Spinal cord (tissue), 10 donors: ENCODE data around the gene STX8. TPM values are rescaled to one million over a fixed set of nuclear protein-coding genes. Genes with fewer than 3 reads are reported as not detected.
A peak's percentile ranks its signal among the peaks of the same experiment; 100 is the strongest.
"Not testable (repeated sequence)": the region's sequence is repeated elsewhere in the genome, so short reads cannot be mapped to it uniquely, and the experiment has no call there.

ENCODE experiments used
- DNase-seq, 6 donors: peaks; one replicate each; pipeline versions ENCODE4 v3.0.0 to v3.0.0-alpha.2; 2013 to 2015; ENCODE audit warnings: low spot score in 6 of 6, low read depth in 4 of 6
- H3K27ac ChIP-seq: one replicate; pipeline ENCODE4 v1.5.1; 2013; ENCODE audit warnings: low read depth, low read length, control low read depth
- H3K27me3 ChIP-seq: one replicate; pipeline ENCODE4 v1.6.1; 2013; ENCODE audit warnings: low read length; ENCODE audit not compliant: control insufficient read depth, insufficient read depth
- H3K36me3 ChIP-seq: one replicate; pipeline ENCODE4 v1.6.1; 2013; ENCODE audit warnings: low read length; ENCODE audit not compliant: control insufficient read depth, insufficient read depth
- H3K4me1 ChIP-seq: one replicate; pipeline ENCODE4 v1.6.1; 2013; ENCODE audit warnings: low read length; ENCODE audit not compliant: control insufficient read depth, insufficient read depth
- H3K4me3 ChIP-seq: one replicate; pipeline ENCODE4 v1.5.1; 2013; ENCODE audit warnings: low read depth, low read length, control low read depth
- H3K9me3 ChIP-seq: one replicate; pipeline ENCODE4 v1.6.1; 2013; ENCODE audit warnings: low read length; ENCODE audit not compliant: control insufficient read depth, insufficient read depth
- WGBS: methylation state at CpG from one replicate; pipeline ENCODE4 v1.1.5; 2013; ENCODE audit warnings: missing lambda C conversion rate; ENCODE audit not compliant: insufficient coverage; 5-methylcytosine and 5-hydroxymethylcytosine counted together
- polyA plus RNA-seq, 2 donors: library from polyadenylated mRNA; unstranded; fragments of 120-200 nt; gene quantifications; one replicate each; pipeline ENCODE4 v1.2.1, GENCODE V29; 2013; ENCODE audit not compliant: insufficient read length in 2 of 2
- total RNA-seq, 2 donors: library from RNA; depleted of rRNA in 1 of 2; stranded (reverse); fragments of 120-200 nt in 1 of 2; fragments of >200 nt in 1 of 2; gene quantifications; one replicate each; pipeline versions ENCODE4 v1.2.3 to v1.2.4, GENCODE V29; 2013 to 2014
- donor health status: healthy.

Gene STX8
- total and polyA plus RNA-seq, 4 donors: 55.5 to 89.2 (median 63.2) TPM

DNA sequence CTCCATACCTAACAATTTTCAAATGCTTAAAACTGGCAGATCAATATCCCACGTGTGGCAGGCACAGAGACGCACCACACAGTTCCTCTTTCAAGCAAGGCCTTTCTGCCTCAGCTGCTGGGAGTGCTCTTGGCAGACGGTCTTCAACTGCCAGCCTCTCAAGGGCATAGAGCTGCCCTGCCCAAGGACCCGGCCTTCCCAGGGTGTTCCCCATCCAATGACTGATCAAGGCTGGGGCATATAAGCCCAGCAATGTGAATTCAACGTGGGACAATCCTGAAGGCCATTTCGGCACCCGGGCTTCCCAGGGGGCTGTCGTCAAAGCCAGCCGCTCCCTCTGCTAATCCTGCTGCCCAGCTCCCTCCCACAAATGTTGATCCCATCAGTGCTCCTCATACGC is 107.1 kb downstream of the STX8 start:
- Histone ChIP-seq H3K27me3 (no peaks in the 10 kb centered on the region), H3K4me3 (no peak overlapping the region), H3K4me1 (peaks cover 16% of the 10 kb centered on the region), H3K27ac (no peak overlapping the region), H3K9me3 (no peaks in the 10 kb centered on the region), H3K36me3 (no peaks in the 10 kb centered on the region)
- 64% methylated on average over 6 of the region's 10 CpGs for WGBS
- DNase-seq: no peak

DNA sequence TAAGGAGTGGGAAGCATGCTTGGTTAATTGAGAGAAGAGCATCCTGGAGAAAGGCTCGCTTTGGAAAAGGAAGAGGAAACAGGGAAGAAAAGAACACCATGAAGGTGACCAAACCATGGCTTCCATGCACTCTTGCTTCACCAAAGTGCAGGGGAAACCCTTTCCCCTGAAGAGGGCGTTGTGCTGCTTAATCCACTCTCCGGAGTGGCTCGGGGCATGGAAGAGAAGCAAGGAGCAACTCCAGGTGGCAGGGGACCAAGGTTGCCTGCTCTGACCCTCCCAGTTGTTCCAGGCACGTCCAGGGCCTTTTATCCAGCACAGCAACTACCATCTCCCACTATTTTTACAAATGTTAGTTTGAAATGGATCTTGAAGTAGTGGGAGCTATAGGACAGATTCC is 108.1 kb downstream of the STX8 start:
- no peak for DNase-seq
- no peaks in the 10 kb centered on the region for H3K36me3 ChIP-seq
- H3K4me1 ChIP-seq: peaks cover 16% of the 10 kb centered on the region
- H3K27me3 ChIP-seq: no peaks in the 10 kb centered on the region
- H3K9me3 ChIP-seq: no peaks in the 10 kb centered on the region
- 72% methylated on average over 4 of the region's 5 CpGs for WGBS
- H3K4me3 ChIP-seq: no peak overlapping the region
- H3K27ac ChIP-seq: no peak overlapping the region

DNA sequence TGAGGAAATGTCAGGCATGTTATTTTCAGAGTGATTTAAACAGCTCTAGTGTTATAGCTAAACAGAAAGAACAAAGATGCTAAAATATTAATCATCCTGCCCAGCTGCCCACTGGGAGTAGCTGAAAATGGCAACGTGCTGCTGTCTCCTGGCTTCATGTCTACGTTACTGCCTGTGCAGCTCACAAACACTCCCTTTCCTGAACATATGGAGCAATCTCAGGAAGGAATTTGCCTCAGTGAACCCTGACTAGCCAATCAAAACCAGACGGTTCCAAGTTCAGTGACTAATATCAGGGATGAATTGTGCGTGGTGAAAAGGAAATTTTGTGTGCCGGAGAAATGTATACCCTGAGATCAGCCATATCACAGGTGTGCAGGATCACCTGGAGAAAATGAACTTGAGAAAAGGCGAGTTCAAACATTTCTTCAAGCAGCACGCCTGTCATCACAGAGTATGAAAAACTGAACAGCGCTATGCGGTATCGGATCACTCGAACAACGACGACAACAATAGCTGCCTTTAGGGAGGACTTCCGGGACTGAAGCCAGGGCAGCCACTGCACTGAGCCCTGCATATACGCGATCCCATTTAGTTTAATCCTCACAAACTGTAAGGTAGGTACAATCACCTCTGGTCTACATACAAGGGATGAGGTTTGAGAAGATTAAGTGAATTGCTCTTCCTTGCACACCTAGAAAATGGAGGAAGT is 110.3 kb downstream of the STX8 start:
- H3K4me3 ChIP-seq: no peak overlapping the region
- WGBS: 79% methylated on average over 11 of the region's 16 CpGs

GRCh38 chr17:9457005-9457404 is 118.6 kb downstream of the STX8 start:
- Histone ChIP-seq H3K4me1 (no peaks in the 10 kb centered on the region), H3K27me3 (no peaks in the 10 kb centered on the region), H3K9me3 (no peaks in the 10 kb centered on the region), H3K27ac (no peak overlapping the region), H3K36me3 (no peaks in the 10 kb centered on the region), H3K4me3 (no peak overlapping the region)
- DNase-seq: no peak
- 93% methylated on average over 5 of the region's 6 CpGs for WGBS

More for the DNA sequence above, 110.3 kb downstream of the STX8 start:
- Histone ChIP-seq H3K36me3 (no peaks in the 10 kb centered on the region), H3K27ac (no peak overlapping the region), H3K9me3 (no peaks in the 10 kb centered on the region), H3K27me3 (no peaks in the 10 kb centered on the region), H3K4me1 (peaks cover 16% of the 10 kb centered on the region)
- peak in 1 of 6 donors; percentile 83 for DNase-seq

GRCh38 chr17:9456330-9456729 is 119.3 kb downstream of the STX8 start:
- no CpG with 5 or more reads among the region's 1 CpG for WGBS
- DNase-seq: no peak
- Histone ChIP-seq H3K36me3 (no peaks in the 10 kb centered on the region), H3K27me3 (no peaks in the 10 kb centered on the region), H3K9me3 (no peaks in the 10 kb centered on the region), H3K27ac (no peak overlapping the region), H3K4me1 (no peaks in the 10 kb centered on the region), H3K4me3 (no peak overlapping the region)

GRCh38 chr17:9451934-9452333 is 123.7 kb downstream of the STX8 start:
- no CpG with 5 or more reads among the region's 1 CpG for WGBS
- no peaks in the 10 kb centered on the region for H3K9me3 ChIP-seq
- no peak overlapping the region for H3K4me3 ChIP-seq
- no peak for DNase-seq
- H3K36me3 ChIP-seq: no peaks in the 10 kb centered on the region
- H3K27me3 ChIP-seq: no peaks in the 10 kb centered on the region
- H3K27ac ChIP-seq: no peak overlapping the region
- H3K4me1 ChIP-seq: no peaks in the 10 kb centered on the region

- DNase-seq, H3K36me3 ChIP-seq, H3K4me1 ChIP-seq, H3K4me3 ChIP-seq, H3K27ac ChIP-seq, H3K27me3 ChIP-seq, H3K9me3 ChIP-seq: not testable (repeated sequence)
- no CpG with 5 or more reads among the region's 6 CpGs for WGBS
These were observed 128.3 kb downstream of the STX8 start for GRCh38 chr17:9447298-9447697.

DNA sequence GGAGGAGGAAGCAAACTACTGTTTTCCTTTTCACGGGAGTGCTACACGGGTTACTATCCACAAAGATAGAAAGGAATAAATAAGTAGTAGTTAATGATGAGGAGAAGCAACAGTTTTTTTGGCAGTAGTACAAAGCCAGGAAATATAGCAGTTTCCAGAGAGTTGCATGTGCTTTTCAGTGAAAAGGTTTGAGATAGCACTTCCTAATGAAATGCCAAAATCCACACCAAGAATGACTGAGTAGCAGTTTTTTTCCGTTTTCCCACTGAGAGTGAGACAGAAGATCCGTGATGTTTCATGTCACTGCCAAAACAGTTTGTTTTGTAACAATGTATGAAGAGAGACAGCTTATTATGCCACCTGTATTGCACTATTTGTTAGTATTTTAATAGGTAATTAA is 129.1 kb downstream of the STX8 start:
- DNase-seq: peak in 1 of 6 donors; percentile 42
- Histone ChIP-seq H3K27ac (no peak overlapping the region), H3K4me1 (peaks cover 4% of the 10 kb centered on the region), H3K36me3 (no peaks in the 10 kb centered on the region), H3K9me3 (no peaks in the 10 kb centered on the region), H3K4me3 (no peak overlapping the region), H3K27me3 (no peaks in the 10 kb centered on the region)
- WGBS: 34% methylated on average over 2 of the region's 4 CpGs

GRCh38 chr17:9445424-9445823 is 130.2 kb downstream of the STX8 start:
- Histone ChIP-seq H3K27ac (no peak overlapping the region), H3K9me3 (no peaks in the 10 kb centered on the region), H3K4me3 (no peak overlapping the region), H3K27me3 (no peaks in the 10 kb centered on the region), H3K4me1 (peaks cover 4% of the 10 kb centered on the region), H3K36me3 (no peaks in the 10 kb centered on the region)
- no CpG with 5 or more reads among the region's 7 CpGs for WGBS
- no peak for DNase-seq

DNA sequence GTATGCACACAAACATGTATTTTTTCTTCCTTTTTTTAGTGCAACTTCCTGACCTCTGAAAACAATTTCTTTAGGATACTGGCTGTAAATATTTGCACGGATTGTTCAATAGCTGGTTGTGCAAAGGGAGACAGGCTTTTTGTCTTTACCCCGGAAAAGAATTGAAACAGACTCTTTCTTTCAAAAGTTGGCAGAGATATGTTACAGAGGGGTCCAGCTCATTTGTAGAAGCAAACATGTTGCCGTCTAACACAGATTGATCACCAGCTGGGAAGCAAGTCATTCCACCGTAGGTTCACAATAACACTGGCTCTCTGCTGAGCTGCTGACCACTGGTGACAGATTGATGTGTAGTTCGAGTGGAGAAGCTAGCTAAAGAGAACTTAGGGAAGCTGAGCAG is 130.9 kb downstream of the STX8 start:
- Histone ChIP-seq H3K36me3 (no peaks in the 10 kb centered on the region), H3K27ac (no peak overlapping the region), H3K4me1 (peaks cover 4% of the 10 kb centered on the region), H3K9me3 (no peaks in the 10 kb centered on the region), H3K4me3 (no peak overlapping the region), H3K27me3 (no peaks in the 10 kb centered on the region)
- peak in 4 of 6 donors; percentile 44 to 85 (median 74) for DNase-seq
- 29% methylated on average over 1 of the region's 5 CpGs for WGBS
